Activated CD8-positive, alpha-beta memory T cell treated with anti-CD3 and anti-CD28 coated beads, Interleukin-2, amount 50 U/mL, for 1 hour (primary cell): ENCODE measurements around the gene RCCD1.
"Not testable (repeated sequence)": the region's sequence is repeated elsewhere in the genome, so short reads cannot be mapped to it uniquely, and the experiment has no call there.

Experiments
- DNase-seq: peaks from one replicate; pipeline ENCODE4 v3.0.0-alpha.2; 2020; ENCODE audit errors: extremely low read depth

Gene RCCD1, protein sequence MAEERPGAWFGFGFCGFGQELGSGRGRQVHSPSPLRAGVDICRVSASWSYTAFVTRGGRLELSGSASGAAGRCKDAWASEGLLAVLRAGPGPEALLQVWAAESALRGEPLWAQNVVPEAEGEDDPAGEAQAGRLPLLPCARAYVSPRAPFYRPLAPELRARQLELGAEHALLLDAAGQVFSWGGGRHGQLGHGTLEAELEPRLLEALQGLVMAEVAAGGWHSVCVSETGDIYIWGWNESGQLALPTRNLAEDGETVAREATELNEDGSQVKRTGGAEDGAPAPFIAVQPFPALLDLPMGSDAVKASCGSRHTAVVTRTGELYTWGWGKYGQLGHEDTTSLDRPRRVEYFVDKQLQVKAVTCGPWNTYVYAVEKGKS

DNA sequence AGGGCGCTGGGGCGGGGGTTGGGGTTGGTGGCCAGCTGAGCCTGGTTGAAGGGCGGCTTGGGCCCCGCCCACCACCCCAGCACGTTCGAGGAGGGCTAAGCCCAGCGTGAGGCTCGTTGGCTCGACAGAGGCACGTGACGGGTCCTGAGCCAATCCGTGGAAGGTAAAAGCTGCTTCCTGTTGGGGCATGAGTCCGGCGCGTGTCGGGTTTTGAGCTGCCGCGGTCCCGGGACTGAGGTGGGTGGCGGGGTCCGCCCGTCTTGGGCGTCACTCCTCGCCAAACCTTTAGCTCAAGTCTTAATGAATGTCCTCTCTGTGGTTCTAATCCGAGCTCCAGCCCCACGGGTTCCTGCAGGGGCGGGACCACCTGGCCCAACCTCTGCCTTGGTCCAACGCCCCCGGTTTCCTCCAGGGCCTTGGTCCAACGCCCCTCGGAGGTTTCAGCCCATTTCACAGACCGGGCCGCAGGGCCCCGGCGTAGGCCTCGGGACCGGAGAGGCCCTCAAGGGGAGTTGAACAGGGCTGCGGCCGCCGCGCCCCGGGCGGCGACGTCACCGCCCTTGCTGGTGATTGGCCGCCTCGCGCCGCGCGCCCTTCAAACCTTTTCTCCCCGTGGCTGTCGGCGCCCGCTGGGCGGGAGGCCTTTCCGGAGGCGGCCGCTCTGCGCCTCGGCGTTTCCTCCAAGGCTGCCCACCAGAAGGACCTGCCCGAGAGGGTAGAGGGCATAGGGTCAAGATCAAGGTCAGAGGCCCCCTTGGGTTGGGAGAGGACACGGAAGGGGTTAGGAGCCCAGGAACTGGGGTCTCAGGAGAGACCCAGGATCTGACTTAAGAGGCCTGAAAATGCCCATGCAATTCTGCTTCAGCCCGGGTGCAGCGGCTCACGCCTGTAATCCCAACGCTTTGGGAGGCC is at the start of gene RCCD1:
RCCD1 (plus strand) TSS at position 173 of the 912 bp plus-strand sequence. CDS start 1,851 bp downstream, outside the sequence.
- DNase-seq: peak; percentile 48

DNA sequence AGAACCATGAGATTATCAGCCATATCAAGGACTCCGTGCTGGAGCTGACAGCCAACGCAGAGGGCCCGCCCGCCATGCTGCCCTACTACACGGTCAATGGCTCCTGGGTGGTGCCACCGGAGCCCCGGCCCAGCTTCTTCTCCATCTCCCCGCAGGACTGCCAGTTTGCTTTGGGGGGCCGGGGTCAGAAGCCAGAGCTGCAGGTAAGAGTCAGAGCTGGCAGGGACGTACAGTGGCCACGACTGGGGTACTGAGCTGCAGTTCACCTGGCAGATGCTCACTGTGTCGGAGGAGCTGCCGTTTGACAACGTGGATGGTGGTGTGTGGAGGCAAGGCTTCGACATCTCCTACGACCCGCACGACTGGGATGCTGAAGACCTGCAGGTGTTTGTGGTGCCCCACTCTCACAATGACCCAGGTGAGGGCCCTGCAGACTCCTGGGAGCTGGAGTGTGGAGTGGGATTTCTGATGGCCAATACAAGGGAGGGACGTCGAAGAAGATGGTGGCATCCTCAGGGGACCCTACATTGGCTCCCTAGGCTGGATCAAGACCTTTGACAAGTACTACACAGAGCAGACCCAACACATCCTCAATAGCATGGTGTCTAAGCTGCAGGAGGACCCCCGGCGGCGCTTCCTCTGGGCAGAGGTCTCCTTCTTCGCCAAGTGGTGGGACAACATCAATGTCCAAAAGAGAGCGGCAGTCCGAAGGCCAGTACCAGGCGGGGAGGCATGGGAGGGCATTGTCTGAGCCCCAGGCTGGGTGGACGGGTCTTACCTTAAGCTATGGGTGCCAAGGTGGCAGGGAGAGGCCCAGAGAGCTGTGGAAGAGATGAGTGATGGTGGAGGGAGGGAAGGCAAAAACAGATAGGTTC is 49.1 kb upstream of the RCCD1 start:
- DNase-seq: no peak

DNA sequence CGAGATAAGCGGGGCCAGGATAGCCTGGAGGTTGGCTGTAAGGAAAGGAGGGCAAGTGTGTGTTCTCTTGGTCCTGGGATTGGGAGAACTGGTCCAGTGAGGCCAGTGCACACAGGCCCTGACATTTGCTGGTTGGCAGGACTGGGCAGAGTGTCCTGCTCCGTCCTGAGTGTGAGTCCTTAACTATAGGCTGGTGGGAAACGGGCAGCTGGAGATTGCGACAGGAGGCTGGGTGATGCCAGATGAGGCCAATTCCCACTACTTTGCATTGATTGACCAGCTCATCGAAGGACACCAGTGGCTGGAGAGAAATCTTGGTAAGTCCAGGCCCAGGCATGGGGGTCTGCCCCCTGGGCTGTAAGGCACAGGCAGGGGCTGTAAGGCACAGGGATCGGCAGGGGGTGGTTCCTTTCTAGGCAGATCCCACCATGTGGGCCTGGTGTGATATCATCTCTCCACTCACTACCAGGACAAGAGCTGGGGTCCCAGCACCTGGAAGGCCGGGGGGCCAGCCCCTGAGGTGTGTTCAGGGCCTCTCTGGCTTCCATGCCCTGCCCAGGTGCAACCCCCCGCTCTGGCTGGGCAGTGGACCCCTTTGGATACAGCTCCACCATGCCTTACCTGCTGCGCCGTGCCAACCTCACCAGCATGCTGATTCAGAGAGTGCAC is 48.4 kb upstream of the RCCD1 start:
- DNase-seq: no peak

DNA sequence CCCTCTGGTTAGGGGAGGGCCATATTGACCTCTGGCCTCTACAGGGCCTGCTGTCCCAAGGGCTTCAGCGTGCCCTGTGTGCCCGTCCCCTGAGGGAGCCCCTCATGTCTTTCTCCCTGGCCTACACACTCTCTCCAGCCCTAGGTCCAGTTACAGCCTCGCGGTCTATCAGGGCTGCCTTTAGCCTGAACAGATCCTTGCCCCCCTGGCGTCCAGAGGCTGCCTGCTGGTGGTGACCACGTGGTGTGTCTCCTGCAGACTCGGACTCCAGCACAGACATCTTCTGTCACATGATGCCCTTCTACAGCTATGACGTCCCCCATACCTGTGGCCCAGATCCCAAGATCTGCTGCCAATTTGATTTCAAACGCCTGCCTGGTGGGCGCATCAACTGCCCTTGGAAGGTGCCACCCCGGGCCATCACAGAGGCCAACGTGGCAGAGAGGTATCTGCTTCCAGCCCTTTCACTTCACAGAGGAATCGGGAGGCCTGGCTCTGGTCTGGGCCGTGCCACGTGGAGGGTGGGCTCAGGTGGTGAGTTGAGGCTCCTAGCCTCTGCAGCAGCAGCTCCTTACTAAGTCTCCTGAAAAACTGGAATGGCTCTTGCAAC is 47.5 kb upstream of the RCCD1 start:
- DNase-seq: no peak

DNA sequence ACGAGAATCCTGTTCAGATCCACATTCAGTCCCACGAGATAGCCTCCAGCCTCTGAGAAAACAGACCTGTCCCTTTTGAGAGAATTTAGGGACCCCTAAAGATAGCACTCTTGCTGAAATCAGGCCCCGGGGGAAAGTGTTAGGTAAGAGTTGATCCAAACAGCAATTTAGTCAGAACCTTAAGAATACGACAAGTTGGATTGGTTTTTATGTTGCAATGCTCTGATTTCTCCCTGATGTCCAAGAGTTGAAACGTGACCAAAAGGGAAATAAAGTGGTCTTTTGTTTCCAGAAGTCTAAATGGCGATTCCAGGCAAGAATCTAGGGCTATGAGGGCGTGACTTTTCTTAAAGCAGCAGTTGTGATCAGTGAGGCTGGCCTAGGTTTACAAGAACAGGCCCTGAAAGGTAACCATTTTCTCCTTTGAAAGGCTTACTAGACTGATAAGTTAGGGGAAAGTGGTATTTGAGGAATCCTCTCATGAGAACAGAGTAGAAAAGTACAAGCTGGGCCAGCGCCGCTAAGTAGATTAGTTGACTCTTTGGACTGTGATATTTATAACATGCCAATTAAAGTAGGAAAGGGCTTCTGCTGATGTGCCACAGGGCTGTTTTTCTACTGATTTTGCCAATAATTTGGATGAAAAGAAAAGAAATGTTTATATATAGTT is 46.7 kb upstream of the RCCD1 start:
- no peak for DNase-seq

DNA sequence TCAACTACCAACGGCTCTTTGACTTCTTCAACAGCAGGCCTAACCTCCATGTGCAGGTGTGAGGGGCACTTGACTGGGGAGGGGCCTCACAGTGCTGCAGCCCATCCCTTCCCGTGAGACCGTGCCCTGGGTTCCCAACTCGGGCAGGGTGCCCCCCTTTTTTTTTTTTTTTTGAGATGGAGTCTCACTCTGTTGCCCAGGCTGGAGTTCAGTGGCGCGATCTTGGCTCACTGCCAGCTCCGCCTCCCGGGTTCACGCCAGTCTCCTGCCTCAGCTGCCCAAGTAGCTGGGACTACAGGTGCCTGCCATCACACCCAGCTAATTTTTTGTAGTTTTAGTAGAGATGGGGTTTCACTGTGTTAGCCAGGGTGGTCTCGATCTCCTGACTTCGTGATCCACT is 45.2 kb upstream of the RCCD1 start:
- DNase-seq: not testable (repeated sequence)

DNA sequence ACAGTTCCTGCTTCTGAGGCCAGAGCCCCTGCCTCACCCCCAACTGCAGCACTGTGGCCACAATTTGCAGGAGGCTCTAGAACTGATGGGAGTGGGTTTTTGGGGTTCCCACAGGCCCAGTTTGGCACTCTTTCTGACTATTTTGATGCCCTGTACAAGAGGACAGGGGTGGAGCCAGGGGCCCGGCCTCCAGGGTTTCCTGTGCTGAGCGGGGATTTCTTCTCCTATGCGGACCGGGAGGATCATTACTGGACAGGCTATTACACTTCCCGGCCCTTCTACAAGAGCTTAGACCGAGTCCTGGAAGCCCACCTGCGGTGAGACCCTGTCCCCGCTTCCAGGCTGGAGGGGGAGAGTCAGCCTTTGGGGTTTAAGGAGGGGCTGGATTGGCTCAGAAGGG is 44.7 kb upstream of the RCCD1 start:
- DNase-seq: no peak

DNA sequence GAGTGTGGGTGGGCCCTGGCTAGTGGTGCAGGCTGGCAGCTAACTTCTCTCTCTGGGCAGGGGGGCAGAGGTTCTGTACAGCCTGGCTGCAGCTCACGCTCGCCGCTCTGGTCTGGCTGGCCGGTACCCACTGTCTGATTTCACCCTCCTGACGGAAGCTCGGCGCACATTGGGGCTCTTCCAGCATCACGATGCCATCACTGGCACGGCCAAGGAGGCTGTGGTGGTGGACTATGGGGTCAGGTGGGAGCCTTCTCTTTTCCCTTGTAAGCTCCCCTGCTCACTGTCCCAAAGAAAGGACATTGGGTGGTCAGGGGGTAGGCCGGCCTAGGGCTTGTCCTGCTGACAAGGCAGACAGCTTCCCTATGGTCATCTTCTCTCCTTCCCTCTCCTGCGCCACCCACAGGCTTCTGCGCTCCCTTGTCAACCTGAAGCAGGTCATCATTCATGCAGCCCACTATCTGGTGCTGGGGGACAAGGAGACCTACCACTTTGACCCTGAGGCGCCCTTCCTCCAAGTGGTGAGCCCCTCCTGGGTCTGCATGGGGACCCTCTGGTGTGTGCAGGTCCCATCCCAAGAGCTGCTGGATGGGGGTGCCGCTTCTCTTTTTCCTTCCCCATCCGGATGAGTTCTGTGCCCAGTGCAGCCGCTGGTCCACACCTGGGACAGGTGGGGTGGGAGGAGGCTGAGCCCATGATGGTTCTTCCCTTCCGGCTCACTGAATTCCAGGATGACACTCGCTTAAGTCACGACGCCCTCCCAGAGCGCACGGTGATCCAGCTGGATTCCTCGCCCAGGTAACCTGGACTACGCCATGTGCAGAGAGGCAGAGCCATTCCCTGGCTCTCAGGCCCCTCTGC is 44.0 kb upstream of the RCCD1 start:
- no peak for DNase-seq

DNA sequence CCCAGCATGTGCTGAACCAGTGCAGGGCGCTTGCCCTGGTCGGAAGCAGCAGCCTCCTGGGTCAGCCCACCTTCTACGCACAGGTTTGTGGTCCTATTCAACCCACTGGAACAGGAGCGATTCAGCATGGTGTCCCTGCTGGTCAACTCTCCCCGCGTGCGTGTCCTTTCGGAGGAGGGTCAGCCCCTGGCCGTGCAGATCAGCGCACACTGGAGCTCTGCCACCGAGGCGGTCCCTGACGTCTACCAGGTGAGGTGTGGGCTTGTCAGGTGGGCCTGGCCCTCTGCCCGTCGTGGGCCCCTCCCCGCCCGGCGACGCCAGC is 43.4 kb upstream of the RCCD1 start:
- no peak for DNase-seq

DNA sequence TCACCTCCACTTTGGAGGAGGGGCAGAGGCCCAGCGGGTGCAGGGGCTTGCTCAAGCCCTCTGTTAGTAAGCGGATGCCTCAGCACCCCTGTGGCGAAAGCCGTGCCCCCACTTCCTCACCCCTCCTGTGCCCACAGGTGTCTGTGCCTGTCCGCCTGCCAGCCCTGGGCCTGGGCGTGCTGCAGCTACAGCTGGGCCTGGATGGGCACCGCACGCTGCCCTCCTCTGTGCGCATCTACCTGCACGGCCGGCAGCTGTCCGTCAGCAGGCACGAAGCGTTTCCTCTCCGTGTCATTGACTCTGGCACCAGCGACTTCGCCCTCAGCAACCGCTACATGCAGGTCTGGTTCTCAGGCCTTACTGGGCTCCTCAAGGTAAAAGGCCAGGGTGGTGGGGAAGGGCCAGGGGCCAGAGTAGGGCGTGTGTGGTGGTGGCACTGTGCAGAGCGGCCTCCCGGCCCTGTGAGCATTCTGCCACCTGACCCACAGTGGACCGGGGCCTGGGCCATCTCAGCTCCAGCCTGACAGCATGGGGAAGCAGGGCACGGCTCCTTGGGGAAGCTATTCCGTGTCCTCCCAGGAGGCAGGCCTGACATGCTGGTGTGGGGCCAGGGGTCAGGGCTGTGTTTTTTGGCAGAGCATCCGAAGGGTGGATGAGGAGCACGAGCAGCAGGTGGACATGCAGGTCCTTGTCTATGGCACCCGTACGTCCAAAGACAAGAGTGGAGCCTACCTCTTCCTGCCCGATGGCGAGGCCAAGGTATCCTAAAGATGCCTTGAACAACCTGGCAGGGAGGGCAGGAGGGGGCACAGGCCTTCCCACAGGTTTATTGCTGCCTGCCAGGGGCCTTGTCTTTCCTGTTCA is 42.5 kb upstream of the RCCD1 start:
- no peak for DNase-seq

DNA sequence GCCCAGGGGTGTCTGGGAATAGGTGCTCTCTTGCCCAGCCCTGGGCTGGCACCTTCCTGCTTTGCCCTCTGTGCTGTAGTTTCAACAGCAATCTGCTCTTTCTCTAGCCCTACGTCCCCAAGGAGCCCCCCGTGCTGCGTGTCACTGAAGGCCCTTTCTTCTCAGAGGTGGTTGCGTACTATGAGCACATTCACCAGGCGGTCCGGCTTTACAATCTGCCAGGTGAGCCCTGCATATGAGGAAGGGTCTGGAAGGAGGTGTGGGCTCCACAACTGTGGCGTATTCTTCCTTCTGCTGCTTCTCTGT is 42.0 kb upstream of the RCCD1 start:
- DNase-seq: no peak

DNA sequence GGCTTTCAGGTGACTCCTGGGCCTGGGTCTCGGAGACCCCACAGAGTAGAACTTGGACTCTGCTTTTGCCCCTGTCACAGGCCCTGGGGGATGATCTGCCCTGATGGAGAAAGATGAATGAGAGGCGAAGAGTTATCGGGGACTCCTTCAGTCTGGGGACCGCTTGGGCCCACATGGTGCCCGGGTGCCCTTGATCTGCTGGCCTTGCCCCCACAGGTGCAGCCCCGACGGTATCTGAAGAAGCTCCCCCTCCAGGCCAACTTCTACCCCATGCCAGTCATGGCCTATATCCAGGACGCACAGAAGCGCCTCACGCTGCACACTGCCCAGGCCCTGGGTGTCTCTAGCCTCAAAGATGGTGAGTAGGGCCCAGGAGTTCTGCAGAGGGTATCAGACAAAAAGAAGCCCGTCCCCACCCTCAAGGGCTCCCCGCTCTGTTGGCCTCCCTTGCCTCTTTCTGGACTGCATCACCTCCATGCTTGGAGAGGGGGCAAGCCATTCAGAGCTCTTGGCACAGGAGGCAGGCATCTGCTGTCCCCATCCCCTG is 41.2 kb upstream of the RCCD1 start:
- DNase-seq: no peak

DNA sequence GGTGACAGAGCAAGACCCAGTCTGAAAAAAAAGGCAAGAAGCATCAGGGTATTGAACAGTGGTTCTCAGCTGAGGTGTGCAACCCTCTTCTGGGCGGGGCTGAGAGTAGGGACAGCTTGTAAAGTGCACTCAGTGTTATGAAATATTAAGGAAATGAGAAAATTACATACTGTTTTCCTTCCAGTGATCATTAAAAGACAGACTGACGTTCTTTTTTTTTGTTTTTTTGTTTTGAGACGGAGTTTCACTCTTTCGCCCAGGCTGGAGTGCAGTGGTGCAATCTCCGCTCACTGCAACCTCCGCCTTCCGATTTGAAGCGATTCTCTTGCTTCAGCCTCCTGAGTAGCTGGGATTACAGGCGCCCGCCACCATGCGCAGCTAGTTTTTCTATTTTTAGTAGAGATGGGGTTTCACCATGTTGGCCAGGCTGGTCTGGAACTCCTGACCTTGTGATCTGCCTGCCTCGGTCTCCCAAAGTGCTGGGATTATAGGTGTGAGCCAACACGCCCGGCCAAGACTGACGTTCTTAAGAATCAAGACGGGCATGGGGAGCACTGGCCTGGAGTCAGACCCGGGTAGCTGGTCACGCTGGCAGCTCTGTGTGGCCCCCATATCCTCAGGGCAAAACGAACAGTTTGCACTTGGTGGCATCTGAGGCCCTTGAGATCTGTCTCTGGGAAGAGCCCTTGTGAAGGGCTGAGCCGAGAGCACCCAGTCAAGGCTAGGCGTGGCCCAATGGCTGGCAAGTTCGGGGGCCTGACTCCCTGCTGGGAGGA is 40.2 kb upstream of the RCCD1 start:
- DNase-seq: no peak

DNA sequence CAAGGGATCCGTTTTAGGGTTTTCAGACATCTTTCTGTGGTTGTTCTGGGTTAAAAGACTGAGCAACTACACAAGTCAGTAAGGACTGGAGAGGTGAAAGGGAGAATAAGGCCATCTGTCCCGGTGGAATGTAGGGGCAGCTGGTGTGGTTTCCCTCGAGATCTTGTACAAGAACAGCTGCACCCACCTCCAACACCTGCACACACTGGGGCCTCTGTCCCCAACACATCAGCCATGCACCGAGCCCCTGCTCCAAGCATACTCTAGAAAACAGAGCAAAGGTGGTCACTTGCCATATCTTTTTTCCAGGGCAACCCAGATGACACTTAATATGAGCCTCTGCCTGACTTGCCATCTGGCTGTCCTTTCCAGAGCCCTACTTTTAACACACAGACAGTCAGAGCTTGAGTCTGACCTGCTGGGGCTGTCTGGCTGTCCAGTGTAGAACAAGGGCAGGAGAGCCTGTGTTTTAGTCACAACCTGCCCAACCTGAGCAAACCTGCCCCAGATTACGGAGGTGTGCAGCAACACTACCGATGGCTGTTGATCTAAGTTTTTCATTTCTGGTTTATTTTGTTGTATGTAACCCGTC is 39.4 kb upstream of the RCCD1 start:
- no peak for DNase-seq

DNA sequence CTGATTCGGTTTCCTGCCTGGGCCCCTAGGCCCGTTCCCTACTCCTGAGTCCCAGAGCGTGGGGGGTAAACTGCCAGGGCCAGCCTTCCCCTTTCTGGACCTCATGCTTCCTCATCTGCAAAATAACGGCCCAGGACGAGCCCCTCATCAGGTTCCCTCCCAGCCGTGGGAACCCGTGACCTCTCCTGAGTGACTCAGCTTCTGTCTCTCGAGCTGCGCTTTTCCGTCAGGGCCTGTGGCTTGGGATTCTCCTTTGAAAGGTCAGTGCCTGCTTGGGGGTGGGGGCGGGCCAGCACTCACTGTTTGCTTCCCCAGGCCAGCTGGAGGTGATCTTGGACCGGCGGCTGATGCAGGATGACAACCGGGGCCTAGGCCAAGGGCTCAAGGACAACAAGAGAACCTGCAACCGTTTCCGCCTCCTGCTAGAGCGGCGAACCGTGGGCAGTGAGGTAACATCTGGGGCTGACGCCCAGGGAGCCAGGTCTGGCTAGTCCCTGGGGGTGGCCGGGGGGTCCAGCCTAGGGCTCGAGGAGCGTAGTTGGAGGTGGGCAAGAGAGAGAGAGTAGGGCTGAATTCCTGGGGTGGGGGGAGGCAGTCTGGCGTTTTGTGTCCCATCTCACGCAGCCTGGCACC is 38.8 kb upstream of the RCCD1 start:
- no peak for DNase-seq

DNA sequence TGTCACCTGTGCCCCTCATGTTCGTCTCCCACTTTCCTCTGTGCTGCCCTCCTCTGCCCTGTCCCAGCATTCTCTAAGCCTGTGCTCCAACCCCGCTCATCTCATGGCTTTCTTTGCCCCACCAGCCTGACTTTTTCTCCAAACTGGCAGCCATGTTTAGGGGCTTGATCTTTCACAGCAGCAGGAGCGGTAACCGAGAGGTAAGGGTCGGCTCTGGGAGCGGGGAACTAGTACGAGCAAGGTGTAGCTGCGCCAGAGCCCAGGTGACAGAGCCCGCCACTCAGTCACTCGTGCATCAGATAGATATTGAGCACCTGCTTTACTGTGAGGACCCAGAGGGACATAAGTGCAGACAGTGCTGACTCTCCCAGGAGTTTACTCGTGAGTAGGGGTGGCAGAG is 38.2 kb upstream of the RCCD1 start:
- DNase-seq: no peak

DNA sequence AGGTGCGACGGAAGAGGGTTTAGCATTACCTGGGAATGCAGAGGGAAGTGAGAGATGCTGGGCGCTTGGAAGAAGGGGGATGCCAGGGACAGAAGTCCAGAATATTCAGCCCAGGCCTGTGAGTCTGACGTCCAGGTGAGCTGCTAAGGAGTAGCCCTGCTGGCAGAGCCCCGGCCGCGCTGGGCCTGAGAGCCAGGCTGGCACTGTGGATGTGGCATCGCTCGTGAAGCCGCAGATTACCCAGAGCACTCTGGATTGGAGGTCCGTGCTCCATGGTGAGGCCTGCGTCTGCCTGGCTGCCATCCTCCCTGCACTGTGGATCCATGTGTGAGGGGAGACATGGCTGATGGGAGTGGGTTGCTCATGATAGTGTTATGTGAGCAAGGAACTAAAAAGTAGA is 37.1 kb upstream of the RCCD1 start:
- no peak for DNase-seq
